SK-N-SH treated with all-trans-retinoic acid at 6 μM for 48 hours (cell line): ENCODE results near the gene NPIPB5.
"Not testable (repeated sequence)": the region's sequence is repeated elsewhere in the genome, so short reads cannot be mapped to it uniquely, and the experiment has no call there.

Experiments used
- ARNTL ChIP-seq: fragments of 450-650 bp; formaldehyde crosslinking; IDR thresholded peaks from 2 replicates; pipeline ENCODE4 v1.5.0; 2020; ENCODE audit warnings: low read depth, mild to moderate bottlenecking, moderate library complexity, borderline replicate concordance
- OSR1 ChIP-seq: fragments of 250-450 bp; sonication (Bioruptor Pico); IDR thresholded peaks from 2 replicates; pipeline ENCODE4 v1.8.0; 2022; ENCODE audit warnings: moderate library complexity, mild to moderate bottlenecking, inconsistent platforms
- TCF4 ChIP-seq: fragments of 250-450 bp; sonication (Bioruptor Pico); IDR thresholded peaks from 2 replicates; pipeline ENCODE4 v1.8.0; 2021; ENCODE audit warnings: mild to moderate bottlenecking, moderate library complexity, borderline replicate concordance
- ZFP30 ChIP-seq: fragments of 450-650 bp; formaldehyde crosslinking; IDR thresholded peaks from 2 replicates; pipeline ENCODE4 v1.5.0; 2022; ENCODE audit warnings: mild to moderate bottlenecking, moderate library complexity
- TF ChIP-seq, protein P1 (sequence below): fragments of 250-450 bp; sonication (Bioruptor Pico); IDR thresholded peaks from 2 replicates; pipeline ENCODE4 v1.5.0; 2020; ENCODE audit warnings: mild to moderate bottlenecking, moderate library complexity
- TF ChIP-seq, protein P2 (sequence below): fragments of 250-450 bp; sonication (Bioruptor Pico); IDR thresholded peaks from 2 replicates; pipeline ENCODE4 v1.8.0; 2020; ENCODE audit warnings: mild to moderate bottlenecking, moderate library complexity, borderline replicate concordance
- TF ChIP-seq, protein P3 (sequence below): fragments of 250-450 bp; sonication (Bioruptor Pico); IDR thresholded peaks from 2 replicates; pipeline ENCODE4 v1.5.1; 2021; ENCODE audit warnings: mild to moderate bottlenecking, moderate library complexity
- TF ChIP-seq, protein P4 (sequence below): fragments of 250-450 bp; sonication (Bioruptor Pico); IDR thresholded peaks from 2 replicates; pipeline ENCODE4 v1.5.1; 2020; ENCODE audit warnings: low read depth, mild to moderate bottlenecking, moderate library complexity

DNA sequence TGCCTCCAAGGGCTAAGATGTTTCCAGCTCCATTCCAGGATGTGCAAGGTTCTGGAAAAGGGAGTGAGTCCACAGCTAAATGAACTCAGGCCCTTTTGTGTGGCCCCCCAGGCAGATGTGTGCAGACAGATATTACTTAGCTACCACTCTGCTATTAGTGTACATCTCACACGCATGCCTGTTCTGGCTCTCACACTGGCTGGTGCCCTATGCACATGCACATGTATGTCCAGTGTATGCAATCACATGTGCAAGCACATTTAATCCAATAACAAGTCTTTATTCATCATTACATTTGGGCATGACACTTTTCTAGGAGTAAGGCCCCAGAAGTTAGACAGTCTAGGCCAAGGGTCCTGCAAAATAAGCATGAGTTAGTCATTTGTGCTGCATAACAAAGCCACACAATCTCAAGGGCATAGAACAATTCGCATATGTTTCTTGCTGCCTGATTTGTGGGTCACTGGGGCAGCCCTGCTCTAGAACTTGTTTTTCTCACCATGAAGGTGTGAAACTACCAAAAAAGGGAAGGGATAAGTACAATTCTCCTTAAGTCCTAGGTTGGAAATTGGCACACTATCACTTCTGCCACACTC, 36.6 kb downstream of the NPIPB5 start:
- TF ChIP-seq, protein P1, sequence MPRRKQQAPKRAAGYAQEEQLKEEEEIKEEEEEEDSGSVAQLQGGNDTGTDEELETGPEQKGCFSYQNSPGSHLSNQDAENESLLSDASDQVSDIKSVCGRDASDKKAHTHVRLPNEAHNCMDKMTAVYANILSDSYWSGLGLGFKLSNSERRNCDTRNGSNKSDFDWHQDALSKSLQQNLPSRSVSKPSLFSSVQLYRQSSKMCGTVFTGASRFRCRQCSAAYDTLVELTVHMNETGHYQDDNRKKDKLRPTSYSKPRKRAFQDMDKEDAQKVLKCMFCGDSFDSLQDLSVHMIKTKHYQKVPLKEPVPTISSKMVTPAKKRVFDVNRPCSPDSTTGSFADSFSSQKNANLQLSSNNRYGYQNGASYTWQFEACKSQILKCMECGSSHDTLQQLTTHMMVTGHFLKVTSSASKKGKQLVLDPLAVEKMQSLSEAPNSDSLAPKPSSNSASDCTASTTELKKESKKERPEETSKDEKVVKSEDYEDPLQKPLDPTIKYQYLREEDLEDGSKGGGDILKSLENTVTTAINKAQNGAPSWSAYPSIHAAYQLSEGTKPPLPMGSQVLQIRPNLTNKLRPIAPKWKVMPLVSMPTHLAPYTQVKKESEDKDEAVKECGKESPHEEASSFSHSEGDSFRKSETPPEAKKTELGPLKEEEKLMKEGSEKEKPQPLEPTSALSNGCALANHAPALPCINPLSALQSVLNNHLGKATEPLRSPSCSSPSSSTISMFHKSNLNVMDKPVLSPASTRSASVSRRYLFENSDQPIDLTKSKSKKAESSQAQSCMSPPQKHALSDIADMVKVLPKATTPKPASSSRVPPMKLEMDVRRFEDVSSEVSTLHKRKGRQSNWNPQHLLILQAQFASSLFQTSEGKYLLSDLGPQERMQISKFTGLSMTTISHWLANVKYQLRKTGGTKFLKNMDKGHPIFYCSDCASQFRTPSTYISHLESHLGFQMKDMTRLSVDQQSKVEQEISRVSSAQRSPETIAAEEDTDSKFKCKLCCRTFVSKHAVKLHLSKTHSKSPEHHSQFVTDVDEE (CRISPR knock-in tag), result not testable (repeated sequence)
- TF ChIP-seq ARNTL (CRISPR knock-in tag); TCF4; ZFP30; OSR1 (CRISPR knock-in tag): not testable (repeated sequence)
- TF ChIP-seq, protein P2, sequence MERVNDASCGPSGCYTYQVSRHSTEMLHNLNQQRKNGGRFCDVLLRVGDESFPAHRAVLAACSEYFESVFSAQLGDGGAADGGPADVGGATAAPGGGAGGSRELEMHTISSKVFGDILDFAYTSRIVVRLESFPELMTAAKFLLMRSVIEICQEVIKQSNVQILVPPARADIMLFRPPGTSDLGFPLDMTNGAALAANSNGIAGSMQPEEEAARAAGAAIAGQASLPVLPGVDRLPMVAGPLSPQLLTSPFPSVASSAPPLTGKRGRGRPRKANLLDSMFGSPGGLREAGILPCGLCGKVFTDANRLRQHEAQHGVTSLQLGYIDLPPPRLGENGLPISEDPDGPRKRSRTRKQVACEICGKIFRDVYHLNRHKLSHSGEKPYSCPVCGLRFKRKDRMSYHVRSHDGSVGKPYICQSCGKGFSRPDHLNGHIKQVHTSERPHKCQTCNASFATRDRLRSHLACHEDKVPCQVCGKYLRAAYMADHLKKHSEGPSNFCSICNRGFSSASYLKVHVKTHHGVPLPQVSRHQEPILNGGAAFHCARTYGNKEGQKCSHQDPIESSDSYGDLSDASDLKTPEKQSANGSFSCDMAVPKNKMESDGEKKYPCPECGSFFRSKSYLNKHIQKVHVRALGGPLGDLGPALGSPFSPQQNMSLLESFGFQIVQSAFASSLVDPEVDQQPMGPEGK, result not testable (repeated sequence)
- TF ChIP-seq, protein P3, sequence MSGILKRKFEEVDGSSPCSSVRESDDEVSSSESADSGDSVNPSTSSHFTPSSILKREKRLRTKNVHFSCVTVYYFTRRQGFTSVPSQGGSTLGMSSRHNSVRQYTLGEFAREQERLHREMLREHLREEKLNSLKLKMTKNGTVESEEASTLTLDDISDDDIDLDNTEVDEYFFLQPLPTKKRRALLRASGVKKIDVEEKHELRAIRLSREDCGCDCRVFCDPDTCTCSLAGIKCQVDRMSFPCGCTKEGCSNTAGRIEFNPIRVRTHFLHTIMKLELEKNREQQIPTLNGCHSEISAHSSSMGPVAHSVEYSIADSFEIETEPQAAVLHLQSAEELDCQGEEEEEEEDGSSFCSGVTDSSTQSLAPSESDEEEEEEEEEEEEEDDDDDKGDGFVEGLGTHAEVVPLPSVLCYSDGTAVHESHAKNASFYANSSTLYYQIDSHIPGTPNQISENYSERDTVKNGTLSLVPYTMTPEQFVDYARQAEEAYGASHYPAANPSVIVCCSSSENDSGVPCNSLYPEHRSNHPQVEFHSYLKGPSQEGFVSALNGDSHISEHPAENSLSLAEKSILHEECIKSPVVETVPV, result not testable (repeated sequence)
- TF ChIP-seq, protein P4, sequence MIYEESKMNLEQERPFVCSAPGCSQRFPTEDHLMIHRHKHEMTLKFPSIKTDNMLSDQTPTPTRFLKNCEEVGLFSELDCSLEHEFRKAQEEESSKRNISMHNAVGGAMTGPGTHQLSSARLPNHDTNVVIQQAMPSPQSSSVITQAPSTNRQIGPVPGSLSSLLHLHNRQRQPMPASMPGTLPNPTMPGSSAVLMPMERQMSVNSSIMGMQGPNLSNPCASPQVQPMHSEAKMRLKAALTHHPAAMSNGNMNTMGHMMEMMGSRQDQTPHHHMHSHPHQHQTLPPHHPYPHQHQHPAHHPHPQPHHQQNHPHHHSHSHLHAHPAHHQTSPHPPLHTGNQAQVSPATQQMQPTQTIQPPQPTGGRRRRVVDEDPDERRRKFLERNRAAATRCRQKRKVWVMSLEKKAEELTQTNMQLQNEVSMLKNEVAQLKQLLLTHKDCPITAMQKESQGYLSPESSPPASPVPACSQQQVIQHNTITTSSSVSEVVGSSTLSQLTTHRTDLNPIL (CRISPR knock-in tag), result not testable (repeated sequence)
